Measurements from ENCODE around the gene RAB4A.

Gene RAB4A

DNA sequence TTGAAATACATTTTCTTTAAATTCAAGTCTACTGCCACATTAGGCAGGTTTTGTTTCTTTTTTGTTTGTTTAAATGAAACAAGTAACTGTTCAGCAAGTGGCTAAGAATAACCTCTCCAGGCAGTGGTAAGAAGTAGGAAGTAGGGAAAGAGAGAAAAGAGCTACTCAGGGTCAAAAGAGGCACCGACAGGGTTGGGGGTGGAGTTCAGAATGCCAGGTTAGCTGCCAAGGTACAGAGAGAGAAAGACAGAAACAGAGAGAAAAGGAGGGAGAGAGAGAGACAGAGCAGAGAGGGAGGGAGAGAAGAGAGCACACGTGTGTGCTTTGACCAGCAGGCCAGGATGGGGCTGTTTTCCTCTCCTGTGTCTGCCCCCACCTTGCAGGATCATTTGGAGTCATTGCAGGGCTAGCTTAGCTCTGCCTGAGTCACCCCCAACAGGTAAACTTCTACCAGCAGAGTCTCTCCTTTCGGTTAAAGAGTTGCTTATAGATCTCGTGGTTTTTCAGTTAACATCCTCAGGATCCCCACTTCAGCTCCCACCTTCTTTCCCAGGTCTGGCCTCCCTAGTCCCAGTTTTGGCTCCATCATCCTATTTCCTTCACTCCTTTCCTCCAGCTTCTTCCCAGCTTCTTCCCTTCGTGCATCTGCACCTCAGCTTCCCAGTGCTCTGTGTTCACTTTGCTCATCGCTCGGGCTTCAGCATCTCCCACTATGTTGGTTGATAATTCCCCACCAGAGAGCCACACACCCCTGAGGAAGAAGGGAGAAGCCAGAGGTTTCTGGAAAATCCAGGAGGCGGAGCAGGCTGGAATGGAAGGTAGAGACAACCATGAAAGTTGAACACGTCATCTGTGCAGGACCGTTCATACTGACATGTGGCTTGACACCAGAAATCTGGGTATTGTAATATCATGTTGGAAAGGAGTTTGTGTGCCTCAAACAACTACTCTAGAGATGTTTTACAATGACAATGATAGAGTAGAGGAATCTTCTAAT, 21.8 kb upstream of the RAB4A start:
- Histone ChIP-seq H3K9me3 (ENCODE audit: control insufficient read depth, low read length) (no peaks in the 10 kb centered on the region), H3K27me3 (ENCODE audit: control insufficient read depth, insufficient read depth, low read length) (no peaks in the 10 kb centered on the region), H3K4me3 (ENCODE audit: low read length) (no peak overlapping the region), H3K9ac (ENCODE audit: low read length) (no peak overlapping the region), H3K36me3 (ENCODE audit: control insufficient read depth, insufficient read depth, low read length) (no peaks in the 10 kb centered on the region), H3K4me1 (ENCODE audit: control insufficient read depth, insufficient read depth, low read length) (peaks cover 11% of the 10 kb centered on the region)

DNA sequence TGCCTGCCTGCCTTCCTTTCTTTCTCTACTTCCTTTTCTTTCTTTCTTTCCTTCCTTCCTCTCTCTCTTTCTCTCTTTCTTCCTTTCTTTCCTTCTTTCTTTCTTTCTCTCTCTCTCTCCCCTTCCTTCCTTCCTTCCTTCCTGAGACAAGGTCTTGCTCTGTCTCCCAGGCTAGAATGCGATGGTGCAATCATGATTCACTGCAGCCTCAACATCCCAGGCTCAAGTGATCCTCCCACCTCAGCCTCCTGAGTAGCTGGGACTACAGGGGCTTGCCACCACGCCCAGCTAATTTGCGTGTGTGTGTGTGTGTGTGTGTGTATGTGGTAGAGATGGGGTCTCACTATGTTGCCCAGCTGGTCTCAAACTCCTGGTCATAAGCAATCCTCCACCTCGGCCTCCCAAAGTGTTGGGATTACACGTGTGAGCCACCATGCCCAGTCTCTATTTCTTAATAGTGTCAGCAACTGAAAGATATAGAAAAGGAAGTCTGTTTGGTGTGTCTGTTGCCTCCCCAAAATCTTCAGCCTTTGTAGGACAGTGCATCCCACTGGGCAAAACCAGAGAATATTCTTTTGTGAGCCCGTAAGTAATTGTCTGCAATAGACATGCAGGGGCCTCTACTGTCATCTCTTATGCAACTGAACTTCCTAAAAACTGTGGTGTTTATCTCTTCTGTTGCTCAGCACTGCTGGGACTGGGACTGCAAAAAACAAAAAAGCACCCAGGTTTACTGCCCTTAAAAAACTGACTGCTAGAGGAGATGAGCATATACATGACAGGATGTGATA, 20.9 kb upstream of the RAB4A start:
- no peaks in the 10 kb centered on the region for H3K36me3 ChIP-seq (ENCODE audit: control insufficient read depth, insufficient read depth, low read length)
- no peaks in the 10 kb centered on the region for H3K9me3 ChIP-seq (ENCODE audit: control insufficient read depth, low read length)
- H3K27me3 ChIP-seq (ENCODE audit: control insufficient read depth, insufficient read depth, low read length) = no peaks in the 10 kb centered on the region
- no peak overlapping the region for H3K9ac ChIP-seq (ENCODE audit: low read length)
- peaks cover 11% of the 10 kb centered on the region for H3K4me1 ChIP-seq (ENCODE audit: control insufficient read depth, insufficient read depth, low read length)
- no peak overlapping the region for H3K4me3 ChIP-seq (ENCODE audit: low read length)

DNA sequence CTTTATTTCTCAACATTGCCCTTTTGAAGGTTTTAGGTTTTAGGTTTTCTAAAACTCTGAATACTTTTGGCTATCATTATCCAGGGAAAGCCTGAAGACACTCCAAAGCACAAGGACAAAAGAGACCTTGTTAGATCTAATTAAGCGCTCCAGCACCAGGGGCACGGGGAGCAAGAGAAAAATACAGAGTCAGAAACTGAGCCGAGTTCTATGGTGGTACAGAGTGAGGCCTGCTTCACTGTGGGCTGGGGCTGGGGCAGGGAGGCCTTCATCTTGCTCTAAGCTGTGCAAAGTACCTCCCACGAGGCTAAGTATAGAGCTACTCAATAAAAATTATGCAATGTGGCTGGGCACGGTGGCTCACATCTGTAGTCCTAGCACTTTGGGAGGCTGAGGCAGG, 19.7 kb upstream of the RAB4A start:
- Histone ChIP-seq H3K9ac (ENCODE audit: low read length) (no peak overlapping the region), H3K27me3 (ENCODE audit: control insufficient read depth, insufficient read depth, low read length) (no peaks in the 10 kb centered on the region), H3K36me3 (ENCODE audit: control insufficient read depth, insufficient read depth, low read length) (no peaks in the 10 kb centered on the region), H3K9me3 (ENCODE audit: control insufficient read depth, low read length) (no peaks in the 10 kb centered on the region), H3K4me3 (ENCODE audit: low read length) (no peak overlapping the region), H3K4me1 (ENCODE audit: control insufficient read depth, insufficient read depth, low read length) (peaks cover 11% of the 10 kb centered on the region)

DNA sequence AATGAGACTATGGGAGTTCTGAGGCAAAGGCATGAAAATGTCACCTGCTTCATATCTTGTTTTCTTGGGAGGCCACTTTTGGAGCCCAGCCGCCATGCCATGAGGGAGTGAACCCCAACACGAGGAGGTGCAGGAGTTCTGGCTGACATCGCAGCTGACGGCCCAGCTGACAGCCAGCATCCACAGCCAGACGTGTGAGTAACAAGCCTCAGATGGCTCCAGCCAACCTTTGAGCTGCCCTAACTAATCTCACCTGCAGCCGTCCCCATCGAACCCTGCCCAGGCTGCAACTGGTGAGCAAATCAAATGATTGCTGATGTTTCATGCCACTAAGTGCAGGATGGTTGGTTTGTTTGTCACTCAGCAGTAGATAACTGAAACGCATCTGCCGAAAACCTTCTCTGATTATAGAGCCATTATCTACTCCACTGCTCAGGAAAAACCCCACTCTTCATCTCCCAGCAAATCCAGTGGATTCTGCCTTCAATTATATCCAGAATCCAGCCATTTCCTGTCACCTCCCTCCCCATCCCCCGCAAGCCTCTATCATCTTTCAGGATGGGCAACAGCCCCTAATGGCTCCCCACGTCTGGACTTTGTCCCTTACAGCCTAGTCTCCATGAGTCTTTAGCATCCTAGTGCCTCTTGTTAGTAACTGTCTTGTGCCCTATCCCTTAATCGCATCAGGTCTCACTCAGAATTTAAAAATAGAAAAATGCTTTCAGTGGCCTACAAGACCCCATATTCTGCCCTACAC, 18.5 kb upstream of the RAB4A start:
- no peaks in the 10 kb centered on the region for H3K9me3 ChIP-seq (ENCODE audit: control insufficient read depth, low read length)
- H3K4me3 ChIP-seq (ENCODE audit: low read length) = no peak overlapping the region
- no peaks in the 10 kb centered on the region for H3K27me3 ChIP-seq (ENCODE audit: control insufficient read depth, insufficient read depth, low read length)
- H3K9ac ChIP-seq (ENCODE audit: low read length) = no peak overlapping the region
- H3K4me1 ChIP-seq (ENCODE audit: control insufficient read depth, insufficient read depth, low read length) = peaks cover 11% of the 10 kb centered on the region
- H3K36me3 ChIP-seq (ENCODE audit: control insufficient read depth, insufficient read depth, low read length) = no peaks in the 10 kb centered on the region

DNA sequence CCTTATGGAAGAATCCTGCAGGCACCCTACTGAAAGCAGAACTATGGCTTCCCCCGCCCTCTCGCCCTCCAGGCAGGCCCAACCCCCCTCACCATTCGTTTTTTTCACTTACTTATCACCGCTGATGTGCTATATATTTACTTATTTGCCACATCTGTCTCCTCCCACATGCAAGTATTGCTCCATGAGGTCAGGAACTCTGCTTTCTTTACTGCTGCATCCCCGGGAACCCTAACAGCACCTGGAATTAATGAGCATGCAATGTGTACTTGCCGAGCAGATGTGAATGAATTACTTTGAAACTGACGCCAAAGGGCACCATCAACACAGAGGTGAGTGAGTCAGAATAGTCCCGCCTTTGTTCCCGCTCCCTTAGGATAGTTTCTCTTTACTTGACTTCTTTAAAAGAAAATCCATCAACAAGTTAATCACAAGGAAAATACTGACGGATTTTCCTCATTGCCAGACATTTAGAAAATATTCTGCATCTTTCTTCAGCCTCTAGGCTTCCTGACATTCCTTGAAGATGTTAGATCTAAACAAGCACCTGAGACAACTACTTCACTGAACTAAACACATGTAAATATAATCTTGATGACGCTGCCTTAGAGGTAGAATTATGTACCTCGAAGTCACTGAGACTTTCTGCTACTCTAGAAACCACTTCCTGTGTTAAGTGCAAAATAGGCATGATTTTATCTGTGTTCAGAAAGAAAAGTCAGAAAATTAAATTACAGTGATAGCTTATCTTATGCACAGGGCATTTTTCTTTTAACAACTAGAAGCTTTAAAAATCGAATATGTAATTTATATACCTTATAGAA, 17.5 kb upstream of the RAB4A start:
- no peaks in the 10 kb centered on the region for H3K27me3 ChIP-seq (ENCODE audit: control insufficient read depth, insufficient read depth, low read length)
- peaks cover 11% of the 10 kb centered on the region for H3K4me1 ChIP-seq (ENCODE audit: control insufficient read depth, insufficient read depth, low read length)
- no peaks in the 10 kb centered on the region for H3K36me3 ChIP-seq (ENCODE audit: control insufficient read depth, insufficient read depth, low read length)
- H3K4me3 ChIP-seq (ENCODE audit: low read length) = no peak overlapping the region
- H3K9ac ChIP-seq (ENCODE audit: low read length) = no peak overlapping the region
- no peaks in the 10 kb centered on the region for H3K9me3 ChIP-seq (ENCODE audit: control insufficient read depth, low read length)

DNA sequence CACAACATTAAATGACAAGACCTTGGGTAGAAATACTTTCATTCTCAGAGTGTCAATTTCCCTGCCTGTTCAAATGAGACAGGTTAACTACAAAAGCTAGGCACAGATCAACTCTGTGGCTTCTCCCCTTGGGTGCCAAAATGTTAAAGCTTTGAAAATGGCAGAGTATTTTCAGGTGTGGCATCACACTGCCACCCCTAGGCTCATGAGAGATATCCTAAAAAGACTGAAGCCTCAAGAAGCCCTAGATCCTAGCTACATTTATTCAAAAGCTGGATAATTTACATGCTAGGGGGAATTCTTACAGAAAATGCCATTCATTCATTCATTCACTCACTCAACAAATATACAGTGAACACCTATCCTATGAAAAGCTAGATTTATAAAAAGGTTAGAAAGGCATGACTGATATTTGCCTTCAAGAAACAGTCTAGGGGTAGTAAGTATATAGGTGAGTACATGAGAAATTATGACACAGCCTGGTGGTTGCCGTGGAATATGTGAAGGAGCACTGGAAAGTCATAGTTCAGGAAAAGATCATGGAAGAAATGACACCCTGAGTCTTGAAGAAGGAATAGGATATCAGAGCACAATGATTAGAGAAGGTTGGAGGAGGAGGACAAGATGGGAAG, 15.9 kb upstream of the RAB4A start:
- Histone ChIP-seq H3K4me1 (ENCODE audit: control insufficient read depth, insufficient read depth, low read length) (peaks cover 11% of the 10 kb centered on the region), H3K36me3 (ENCODE audit: control insufficient read depth, insufficient read depth, low read length) (no peaks in the 10 kb centered on the region), H3K9ac (ENCODE audit: low read length) (no peak overlapping the region), H3K27me3 (ENCODE audit: control insufficient read depth, insufficient read depth, low read length) (no peaks in the 10 kb centered on the region), H3K9me3 (ENCODE audit: control insufficient read depth, low read length) (no peaks in the 10 kb centered on the region), H3K4me3 (ENCODE audit: low read length) (no peak overlapping the region)

DNA sequence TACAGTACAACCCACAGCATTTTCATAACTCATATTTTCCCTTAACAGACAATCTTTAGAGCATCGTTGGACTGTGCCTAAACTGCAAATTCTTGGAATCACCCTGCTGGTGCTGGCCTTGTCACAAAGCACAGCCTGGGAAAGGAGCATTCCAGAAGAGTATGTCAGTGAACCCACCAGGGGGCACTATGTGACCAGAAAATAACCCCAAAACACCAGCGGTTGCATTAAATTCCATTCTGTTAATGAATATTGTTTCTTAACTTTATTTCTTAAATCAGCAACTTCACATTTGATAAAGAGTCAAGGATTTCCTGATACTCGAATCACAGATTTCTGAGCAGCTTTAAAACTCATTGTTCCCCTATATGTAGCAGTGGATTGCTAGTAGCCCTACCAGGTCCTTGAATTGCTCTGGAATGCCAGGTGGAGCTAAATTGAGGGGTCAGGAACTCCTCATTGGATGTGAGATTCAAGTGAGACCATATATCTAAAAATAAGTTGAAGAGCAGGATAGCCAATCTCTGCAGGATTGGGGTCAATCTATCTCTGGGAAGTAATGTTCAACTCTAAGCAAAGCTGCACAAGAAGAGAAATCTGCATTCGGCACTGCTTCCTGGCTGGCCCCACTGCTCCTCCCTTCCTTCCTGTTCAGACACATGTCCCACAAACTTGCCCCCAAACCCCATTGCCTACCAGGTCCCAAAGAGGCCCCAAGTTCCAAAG, 12.7 kb upstream of the RAB4A start:
- no peak overlapping the region for H3K4me3 ChIP-seq (ENCODE audit: low read length)
- no peaks in the 10 kb centered on the region for H3K36me3 ChIP-seq (ENCODE audit: control insufficient read depth, insufficient read depth, low read length)
- H3K9me3 ChIP-seq (ENCODE audit: control insufficient read depth, low read length) = no peaks in the 10 kb centered on the region
- H3K9ac ChIP-seq (ENCODE audit: low read length) = no peak overlapping the region
- H3K4me1 ChIP-seq (ENCODE audit: control insufficient read depth, insufficient read depth, low read length) = peaks cover 4% of the 10 kb centered on the region
- H3K27me3 ChIP-seq (ENCODE audit: control insufficient read depth, insufficient read depth, low read length) = no peaks in the 10 kb centered on the region

DNA sequence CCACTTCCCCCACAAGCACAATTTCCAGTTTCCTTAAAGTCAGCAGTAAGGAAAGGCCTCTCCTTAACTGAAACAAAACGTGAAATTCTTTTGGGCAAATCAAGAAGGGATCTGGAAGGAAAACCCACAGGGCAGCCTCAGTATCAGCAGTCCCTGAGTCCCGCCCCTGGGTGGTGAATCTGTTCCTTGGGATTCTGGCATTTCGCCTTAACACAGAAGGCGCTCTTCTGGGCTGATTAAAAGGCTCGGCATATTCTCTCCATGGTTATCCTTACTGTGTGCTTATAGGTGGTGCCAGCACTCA, 12.2 kb upstream of the RAB4A start:
- no peak overlapping the region for H3K9ac ChIP-seq (ENCODE audit: low read length)
- no peaks in the 10 kb centered on the region for H3K4me1 ChIP-seq (ENCODE audit: control insufficient read depth, insufficient read depth, low read length)
- no peaks in the 10 kb centered on the region for H3K36me3 ChIP-seq (ENCODE audit: control insufficient read depth, insufficient read depth, low read length)
- H3K9me3 ChIP-seq (ENCODE audit: control insufficient read depth, low read length) = no peaks in the 10 kb centered on the region
- no peaks in the 10 kb centered on the region for H3K27me3 ChIP-seq (ENCODE audit: control insufficient read depth, insufficient read depth, low read length)
- H3K4me3 ChIP-seq (ENCODE audit: low read length) = no peak overlapping the region

DNA sequence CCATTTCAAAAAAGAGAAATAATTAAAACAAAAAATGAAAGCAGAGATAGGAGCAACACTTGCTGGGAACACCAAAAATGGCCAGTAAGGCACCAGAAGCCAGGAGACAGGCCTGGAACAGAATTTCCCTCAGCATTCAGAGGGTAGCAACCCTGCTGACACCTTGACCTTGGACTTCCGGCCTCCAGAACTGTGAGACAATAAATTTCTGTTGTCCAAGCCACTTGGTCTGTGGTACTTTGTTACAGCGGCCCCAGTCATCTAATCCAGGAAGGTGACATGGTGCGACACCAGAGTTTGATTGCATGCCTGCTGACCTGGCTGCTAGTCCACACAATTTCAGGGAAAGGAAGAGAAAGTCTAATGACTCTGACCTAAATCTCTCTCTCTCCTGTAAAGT, 10.6 kb upstream of the RAB4A start:
- no peak overlapping the region for H3K4me3 ChIP-seq (ENCODE audit: low read length)
- H3K9me3 ChIP-seq (ENCODE audit: control insufficient read depth, low read length) = no peaks in the 10 kb centered on the region
- no peak overlapping the region for H3K9ac ChIP-seq (ENCODE audit: low read length)
- H3K27me3 ChIP-seq (ENCODE audit: control insufficient read depth, insufficient read depth, low read length) = no peaks in the 10 kb centered on the region
- H3K4me1 ChIP-seq (ENCODE audit: control insufficient read depth, insufficient read depth, low read length) = no peaks in the 10 kb centered on the region
- no peaks in the 10 kb centered on the region for H3K36me3 ChIP-seq (ENCODE audit: control insufficient read depth, insufficient read depth, low read length)

DNA sequence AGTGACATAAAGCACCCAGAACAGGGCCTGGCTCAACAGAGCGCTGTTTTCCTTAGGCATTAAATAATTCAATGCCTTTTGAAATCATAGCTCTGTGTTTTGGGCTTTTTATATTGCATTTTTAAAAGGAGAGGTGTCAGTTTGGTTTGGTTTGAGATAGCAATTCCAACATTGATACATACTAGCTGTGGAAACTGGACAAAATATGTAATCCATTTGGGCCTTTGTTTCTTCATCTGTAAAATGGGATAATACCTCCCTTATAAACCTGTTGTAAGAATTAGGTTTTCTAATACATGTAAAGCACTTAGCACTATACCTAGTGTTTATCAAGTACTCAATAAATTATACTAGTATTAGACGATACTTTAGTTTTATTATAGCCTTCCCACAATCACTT, 8.7 kb upstream of the RAB4A start:
- Histone ChIP-seq H3K4me1 (ENCODE audit: control insufficient read depth, insufficient read depth, low read length) (no peaks in the 10 kb centered on the region), H3K4me3 (ENCODE audit: low read length) (no peak overlapping the region), H3K36me3 (ENCODE audit: control insufficient read depth, insufficient read depth, low read length) (no peaks in the 10 kb centered on the region), H3K9ac (ENCODE audit: low read length) (no peak overlapping the region), H3K9me3 (ENCODE audit: control insufficient read depth, low read length) (no peaks in the 10 kb centered on the region), H3K27me3 (ENCODE audit: control insufficient read depth, insufficient read depth, low read length) (no peaks in the 10 kb centered on the region)
